NB4 (cell line): Measurements from ENCODE around the gene CYP4F2.

Experiments
- DNase-seq: peaks from one replicate; pipeline ENCODE4 v3.0.0; 2010; ENCODE audit warnings: low read depth
- H3K4me3 ChIP-seq: one replicate; pipeline ENCODE4 v1.5.1; 2011; ENCODE audit warnings: mild to moderate bottlenecking, low read depth, low read length, moderate library complexity
- CTCF ChIP-seq: IDR thresholded peaks from one replicate; pipeline ENCODE4 v1.5.1; 2012; ENCODE audit warnings: low read depth, low read length
- MYC ChIP-seq: IDR thresholded peaks from 2 replicates; pipeline ENCODE4 v1.6.1; 2011; ENCODE audit warnings: low read depth, low read length
- POLR2A ChIP-seq: IDR thresholded peaks from 2 replicates; pipeline ENCODE4 v1.6.1; 2011; ENCODE audit warnings: mild to moderate bottlenecking; ENCODE audit not compliant: insufficient read length; ENCODE audit errors: extremely low read depth
- TF ChIP-seq, protein P1 (sequence below): IDR thresholded peaks from 2 replicates; pipeline ENCODE4 v1.6.1; 2011; ENCODE audit warnings: low read depth, low read length

CYP4F2 gene

GRCh38 chr19:15897026-15897737, 692 bp downstream of the CYP4F2 start:
- DNase-seq, result no peak
- no peak overlapping the region for H3K4me3 ChIP-seq
- TF ChIP-seq, protein P1, sequence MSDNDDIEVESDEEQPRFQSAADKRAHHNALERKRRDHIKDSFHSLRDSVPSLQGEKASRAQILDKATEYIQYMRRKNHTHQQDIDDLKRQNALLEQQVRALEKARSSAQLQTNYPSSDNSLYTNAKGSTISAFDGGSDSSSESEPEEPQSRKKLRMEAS, result no peak
- TF ChIP-seq CTCF, result no peak
- no peak for TF ChIP-seq MYC
- TF ChIP-seq POLR2A, result no peak

DNA sequence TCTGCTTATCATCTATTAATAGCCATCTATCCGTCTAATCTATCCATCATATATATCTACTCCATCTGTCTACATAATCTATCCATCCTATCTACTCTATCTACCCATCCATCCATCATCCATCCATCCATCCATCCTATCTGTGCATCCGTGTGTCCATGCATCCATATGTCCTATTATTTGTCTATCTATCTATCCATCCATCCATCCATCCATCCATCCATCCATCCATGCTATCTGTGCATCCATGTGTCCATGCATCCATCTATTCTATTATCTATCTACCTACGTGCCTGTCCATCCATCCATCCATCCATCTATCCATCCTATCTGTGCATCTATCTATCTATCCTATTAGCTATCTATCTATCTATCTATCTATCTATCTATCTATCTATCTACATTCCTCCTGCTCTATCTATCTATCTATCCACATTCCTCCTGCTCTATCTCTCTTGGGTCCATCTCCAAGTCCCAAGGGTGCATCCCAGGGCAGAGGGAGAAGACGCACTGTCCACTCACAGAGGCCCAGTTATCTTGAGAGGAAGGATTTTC, 1.9 kb downstream of the CYP4F2 start:
- DNase-seq, result no peak
- no peak overlapping the region for H3K4me3 ChIP-seq
- TF ChIP-seq POLR2A (no peak), MYC (no peak), CTCF (no peak)
- TF ChIP-seq, protein P1, result no peak

DNA sequence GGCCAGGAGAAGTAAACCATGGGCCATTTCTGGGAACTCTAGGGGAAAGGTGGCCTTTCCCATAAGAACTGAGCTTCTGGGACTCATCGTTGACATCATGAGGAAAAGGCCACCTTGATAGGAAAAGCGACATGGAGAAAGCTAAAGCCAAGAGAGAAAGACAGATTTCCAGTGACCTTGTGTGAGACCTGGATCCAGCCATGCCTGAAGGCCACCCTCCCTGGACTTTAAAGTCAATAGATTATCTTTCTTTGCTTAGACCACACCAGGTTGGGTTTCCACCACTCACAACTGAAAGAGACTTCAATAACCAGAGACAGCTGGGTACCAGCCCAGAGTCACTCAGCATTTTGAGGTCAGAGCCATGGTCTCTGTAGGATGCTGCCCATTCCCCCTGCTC, 3.5 kb downstream of the CYP4F2 start:
- no peak for DNase-seq
- H3K4me3 ChIP-seq, result no peak overlapping the region
- TF ChIP-seq, protein P1, result no peak
- TF ChIP-seq MYC, result no peak
- no peak for TF ChIP-seq POLR2A
- TF ChIP-seq CTCF, result no peak

DNA sequence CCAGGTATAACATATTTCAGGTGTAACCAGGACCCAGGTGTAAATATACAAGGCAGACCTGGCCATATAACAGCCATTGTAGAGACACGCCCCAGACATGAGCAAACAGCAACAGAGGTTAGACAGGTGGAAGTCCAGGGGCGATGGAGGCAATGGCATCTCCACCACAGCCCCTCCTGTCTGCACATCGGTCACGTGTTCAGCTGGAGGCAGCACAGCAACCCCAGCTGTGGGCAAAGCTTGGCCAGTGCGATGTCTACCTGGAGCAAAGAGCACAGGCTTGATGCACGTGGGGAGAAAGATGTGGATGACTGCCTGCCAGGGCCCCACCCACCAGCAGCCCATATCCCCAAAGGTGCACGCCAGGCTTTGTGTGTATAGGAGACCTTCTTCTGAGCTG, 4.4 kb downstream of the CYP4F2 start:
- H3K4me3 ChIP-seq, result no peak overlapping the region
- no peak for DNase-seq
- TF ChIP-seq CTCF (no peak), POLR2A (no peak), MYC (no peak)
- TF ChIP-seq, protein P1, result no peak

DNA sequence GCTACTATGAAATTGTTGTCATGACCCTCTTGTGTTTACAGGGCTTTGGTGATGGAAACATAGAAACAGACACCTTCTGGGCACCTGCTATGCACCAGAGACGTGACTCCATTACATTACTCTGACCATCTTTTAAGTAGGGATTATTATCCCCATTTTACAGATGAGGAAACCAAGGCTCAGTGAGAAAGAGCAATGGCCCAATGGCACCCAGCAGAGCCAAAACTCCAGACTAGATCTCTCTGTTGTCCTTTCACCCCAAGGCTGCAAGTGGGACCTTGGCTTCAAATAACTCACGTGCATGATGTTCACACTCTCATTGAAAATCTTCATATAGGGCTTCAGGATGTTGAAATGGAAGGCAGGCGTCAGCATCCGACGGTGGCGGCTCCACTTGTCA, 5.9 kb downstream of the CYP4F2 start:
- no peak for DNase-seq
- TF ChIP-seq CTCF (no peak), POLR2A (no peak), MYC (no peak)
- TF ChIP-seq, protein P1, result no peak
- H3K4me3 ChIP-seq, result no peak overlapping the region
